ENCODE measurements around the gene NPAS1.

NPAS1 gene

GRCh38 chr19:47056411-47056810 lies 36.8 kb downstream of the NPAS1 start:
- Histone ChIP-seq H3K27ac (ENCODE audit: low read length) (no peak overlapping the region), H2AFZ (ENCODE audit: low read depth, low read length) (no peak overlapping the region), H3K27me3 (ENCODE audit: low read depth, low read length) (no peaks in the 10 kb centered on the region), H3K9me3 (ENCODE audit: insufficient read depth, low read length) (no peaks in the 10 kb centered on the region), H3K9ac (ENCODE audit: low read length) (no peak overlapping the region), H4K20me1 (ENCODE audit: insufficient read depth, low read length) (no peaks in the 10 kb centered on the region), H3K36me3 (replicated peaks; ENCODE audit: low read depth, low read length) (no peaks in the 10 kb centered on the region), H3K79me2 (ENCODE audit: low read length) (no peaks in the 10 kb centered on the region), H3K4me1 (ENCODE audit: low read length) (no peaks in the 10 kb centered on the region), H3K4me3 (ENCODE audit: low read length) (no peak overlapping the region), H3K4me2 (ENCODE audit: low read length) (no peak overlapping the region)
- TF ChIP-seq EZH2phosphoT487 (IDR thresholded peaks at IDR 0.05; ENCODE audit: low read depth), result no peak
- no peak for TF ChIP-seq CTCF (IDR thresholded peaks at IDR 0.05; ENCODE audit: low read depth, low read length)

GRCh38 chr19:47057328-47057727 lies 37.7 kb downstream of the NPAS1 start:
- H2AFZ ChIP-seq (ENCODE audit: low read depth, low read length), result no peak overlapping the region
- H3K9me3 ChIP-seq (ENCODE audit: insufficient read depth, low read length), result no peaks in the 10 kb centered on the region
- H3K4me1 ChIP-seq (ENCODE audit: low read length), result no peaks in the 10 kb centered on the region
- no peaks in the 10 kb centered on the region for H3K36me3 ChIP-seq (replicated peaks; ENCODE audit: low read depth, low read length)
- H3K79me2 ChIP-seq (ENCODE audit: low read length), result no peaks in the 10 kb centered on the region
- H4K20me1 ChIP-seq (ENCODE audit: insufficient read depth, low read length), result no peaks in the 10 kb centered on the region
- H3K27me3 ChIP-seq (ENCODE audit: low read depth, low read length), result no peaks in the 10 kb centered on the region
- H3K4me3 ChIP-seq (ENCODE audit: low read length), result no peak overlapping the region
- H3K4me2 ChIP-seq (ENCODE audit: low read length), result no peak overlapping the region
- H3K27ac ChIP-seq (ENCODE audit: low read length), result no peak overlapping the region
- TF ChIP-seq EZH2phosphoT487 (IDR thresholded peaks at IDR 0.05; ENCODE audit: low read depth) (no peak), CTCF (IDR thresholded peaks at IDR 0.05; ENCODE audit: low read depth, low read length) (no peak)
- no peak overlapping the region for H3K9ac ChIP-seq (ENCODE audit: low read length)

GRCh38 chr19:47058621-47059022 lies 39.0 kb downstream of the NPAS1 start:
- no peak overlapping the region for H3K9ac ChIP-seq (ENCODE audit: low read length)

GRCh38 chr19:47063874-47064273 lies 44.2 kb downstream of the NPAS1 start:
- no peaks in the 10 kb centered on the region for H3K9me3 ChIP-seq (ENCODE audit: insufficient read depth, low read length)
- no peak overlapping the region for H3K9ac ChIP-seq (ENCODE audit: low read length)
- no peaks in the 10 kb centered on the region for H3K27me3 ChIP-seq (ENCODE audit: low read depth, low read length)
- no peak overlapping the region for H3K4me2 ChIP-seq (ENCODE audit: low read length)
- no peak overlapping the region for H3K4me3 ChIP-seq (ENCODE audit: low read length)
- H3K79me2 ChIP-seq (ENCODE audit: low read length), result no peaks in the 10 kb centered on the region; the same call in 1 of the 2 replicates
- no peak for TF ChIP-seq EZH2phosphoT487 (IDR thresholded peaks at IDR 0.05; ENCODE audit: low read depth)
- peaks cover 38% of the 10 kb centered on the region for H3K36me3 ChIP-seq (replicated peaks; ENCODE audit: low read depth, low read length)
- H3K27ac ChIP-seq (ENCODE audit: low read length), result no peak overlapping the region
- H3K4me1 ChIP-seq (ENCODE audit: low read length), result no peaks in the 10 kb centered on the region
- peaks cover 13% of the 10 kb centered on the region for H4K20me1 ChIP-seq (ENCODE audit: insufficient read depth, low read length)
- H2AFZ ChIP-seq (ENCODE audit: low read depth, low read length), result no peak overlapping the region

More at GRCh38 chr19:47058621-47059022, 39.0 kb downstream of the NPAS1 start:
- Histone ChIP-seq H3K9me3 (ENCODE audit: insufficient read depth, low read length) (no peaks in the 10 kb centered on the region), H3K27ac (ENCODE audit: low read length) (no peak overlapping the region), H3K36me3 (replicated peaks; ENCODE audit: low read depth, low read length) (peaks cover under 1% of the 10 kb centered on the region), H3K79me2 (ENCODE audit: low read length) (no peaks in the 10 kb centered on the region), H3K4me2 (ENCODE audit: low read length) (no peak overlapping the region), H4K20me1 (ENCODE audit: insufficient read depth, low read length) (no peaks in the 10 kb centered on the region), H3K4me1 (ENCODE audit: low read length) (no peaks in the 10 kb centered on the region), H3K27me3 (ENCODE audit: low read depth, low read length) (no peaks in the 10 kb centered on the region), H2AFZ (ENCODE audit: low read depth, low read length) (no peak overlapping the region), H3K4me3 (ENCODE audit: low read length) (no peak overlapping the region)
- TF ChIP-seq EZH2phosphoT487 (IDR thresholded peaks at IDR 0.05; ENCODE audit: low read depth) (no peak), CTCF (IDR thresholded peaks at IDR 0.05; ENCODE audit: low read depth, low read length) (no peak)

- Histone ChIP-seq H3K27ac (ENCODE audit: low read length) (no peak overlapping the region), H3K79me2 (ENCODE audit: low read length) (peaks cover 9% of the 10 kb centered on the region; the same call in 1 of the 2 replicates), H2AFZ (ENCODE audit: low read depth, low read length) (no peak overlapping the region), H3K4me3 (ENCODE audit: low read length) (no peak overlapping the region), H3K9ac (ENCODE audit: low read length) (no peak overlapping the region), H3K9me3 (ENCODE audit: insufficient read depth, low read length) (no peaks in the 10 kb centered on the region), H3K4me2 (ENCODE audit: low read length) (no peak overlapping the region), H3K27me3 (ENCODE audit: low read depth, low read length) (no peaks in the 10 kb centered on the region), H4K20me1 (ENCODE audit: insufficient read depth, low read length) (peaks cover 24% of the 10 kb centered on the region), H3K4me1 (ENCODE audit: low read length) (no peaks in the 10 kb centered on the region), H3K36me3 (replicated peaks; ENCODE audit: low read depth, low read length) (peaks cover 49% of the 10 kb centered on the region)
- no peak for TF ChIP-seq CTCF (IDR thresholded peaks at IDR 0.05; ENCODE audit: low read depth, low read length)
- TF ChIP-seq EZH2phosphoT487 (IDR thresholded peaks at IDR 0.05; ENCODE audit: low read depth), result no peak
Observed at GRCh38 chr19:47065242-47065641, 45.6 kb downstream of the NPAS1 start.

All from OCI-LY3 (cell line).